NOMO-1 treated with DMSO at 0.1 percent for 48 hours (cell line): Measurements from ENCODE around the gene TPPP.
"Not testable (repeated sequence)": the region's sequence is repeated elsewhere in the genome, so short reads cannot be mapped to it uniquely, and the experiment has no call there.

Experiments
- DNase-seq: peaks from one replicate; lab custom pipeline; 2025; ENCODE audit not compliant: unreplicated experiment; lab: John Stamatoyannopoulos, UW

TPPP gene

GRCh38 chr5:694042-694431 lies 885 bp upstream of the TPPP start:
- not testable (repeated sequence) for DNase-seq

GRCh38 chr5:692529-693041 lies 567 bp downstream of the TPPP start:
- DNase-seq, result not testable (repeated sequence)

DNA sequence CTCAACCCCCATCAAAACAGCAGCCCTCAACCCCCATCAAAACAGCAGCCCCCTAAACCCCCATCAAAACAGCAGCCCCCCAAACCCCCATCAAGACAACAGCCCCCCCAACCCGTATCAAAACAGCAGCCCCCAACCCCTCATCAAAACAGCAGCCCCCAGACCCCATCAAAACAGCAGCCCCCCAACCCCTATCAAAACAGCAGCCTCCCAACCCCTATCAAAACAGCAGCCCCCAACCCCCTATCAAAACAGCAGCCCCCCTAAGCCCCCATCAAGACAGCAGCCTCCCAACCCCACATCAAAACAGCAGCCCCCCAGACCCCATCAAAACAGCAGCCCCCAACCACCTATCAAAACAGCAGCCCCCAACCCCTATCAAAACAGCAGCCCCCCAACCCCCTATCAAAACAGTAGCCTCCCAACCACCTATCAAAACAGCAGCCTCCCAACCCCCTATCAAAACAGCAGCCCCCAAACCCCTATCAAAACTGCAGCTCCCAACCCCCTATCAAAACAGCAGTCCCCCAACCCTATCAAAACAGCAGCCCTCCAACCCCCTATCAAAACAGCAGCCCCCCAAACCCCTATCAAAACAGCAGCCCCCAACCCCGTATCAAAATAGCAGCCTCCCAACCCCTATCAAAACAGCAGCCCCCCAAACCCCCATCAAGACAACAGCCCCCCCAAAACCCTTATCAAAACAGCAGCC lies 1.2 kb downstream of the TPPP start:
- DNase-seq, result no peak

DNA sequence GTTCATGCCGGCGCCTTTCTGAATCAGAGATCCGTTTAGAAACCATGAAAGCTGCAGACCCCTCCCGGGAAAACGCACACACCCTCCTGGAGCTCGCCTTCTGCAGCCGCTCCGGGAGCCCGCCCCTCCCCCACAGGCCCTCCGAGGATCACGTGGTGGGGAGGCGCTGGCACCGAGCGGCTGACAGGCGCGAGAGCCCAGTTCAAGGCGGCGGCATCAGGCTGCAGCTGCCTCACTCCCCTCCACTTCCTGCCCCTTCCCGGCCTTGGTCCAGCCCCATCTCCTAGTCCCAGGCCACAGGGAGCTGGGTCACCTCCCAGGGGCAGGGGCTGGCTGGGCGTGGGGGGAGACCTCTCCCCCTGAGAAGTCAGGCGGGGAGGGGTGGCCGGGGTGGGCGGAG lies 2.1 kb downstream of the TPPP start:
- DNase-seq, result not testable (repeated sequence)

GRCh38 chr5:690293-690692 lies 2.9 kb downstream of the TPPP start:
- not testable (repeated sequence) for DNase-seq

GRCh38 chr5:688348-689010 lies 4.7 kb downstream of the TPPP start:
- not testable (repeated sequence) for DNase-seq

DNA sequence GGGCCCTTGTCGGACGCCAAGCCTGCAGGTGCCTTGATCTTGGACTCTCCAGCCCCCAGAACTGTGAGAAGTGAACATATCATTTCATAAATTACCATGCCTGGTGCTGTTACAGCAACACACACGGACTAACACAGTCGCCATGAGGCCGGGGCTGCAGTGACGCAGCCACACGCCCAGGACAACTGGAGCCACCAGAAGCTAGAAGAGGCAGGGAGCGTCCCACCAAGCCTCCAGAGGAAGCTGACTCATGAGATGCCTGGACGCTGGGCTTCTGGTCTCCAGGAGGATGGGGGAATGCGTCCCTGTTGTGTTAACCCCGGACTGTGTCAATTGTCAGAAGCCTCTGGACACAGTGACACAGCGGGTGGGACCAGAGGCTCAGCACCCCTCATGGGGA lies 6.2 kb downstream of the TPPP start:
- not testable (repeated sequence) for DNase-seq

- not testable (repeated sequence) for DNase-seq
Measured at GRCh38 chr5:686172-686523, 7.0 kb downstream of the TPPP start.

GRCh38 chr5:685262-686171 lies 7.6 kb downstream of the TPPP start:
- no peak for DNase-seq

DNA sequence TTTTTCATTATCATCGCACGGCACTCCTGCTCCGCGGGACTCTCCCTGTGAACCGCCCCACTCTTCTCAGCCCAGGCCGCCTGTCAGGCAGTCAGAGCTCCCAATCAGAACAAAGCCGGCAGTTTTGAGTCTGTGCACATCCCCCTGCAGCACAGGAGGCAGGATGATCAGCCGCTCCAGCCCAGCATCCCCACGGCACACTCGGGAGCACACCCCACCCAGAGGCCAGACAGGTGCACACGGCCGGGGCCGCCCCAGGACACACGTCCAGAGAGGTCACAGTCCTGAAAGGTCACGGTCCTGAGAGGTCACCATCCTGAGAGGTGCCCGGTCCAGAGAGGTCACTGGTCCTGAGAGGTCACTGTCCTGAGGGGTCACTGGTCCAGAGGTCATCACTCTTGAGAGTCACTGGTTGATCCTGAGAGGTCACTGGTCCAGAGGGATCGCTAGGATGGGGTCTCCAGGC lies 8.4 kb downstream of the TPPP start:
- no peak for DNase-seq

- DNase-seq, result no peak
Measured at GRCh38 chr5:683551-684481, 9.3 kb downstream of the TPPP start.

DNA sequence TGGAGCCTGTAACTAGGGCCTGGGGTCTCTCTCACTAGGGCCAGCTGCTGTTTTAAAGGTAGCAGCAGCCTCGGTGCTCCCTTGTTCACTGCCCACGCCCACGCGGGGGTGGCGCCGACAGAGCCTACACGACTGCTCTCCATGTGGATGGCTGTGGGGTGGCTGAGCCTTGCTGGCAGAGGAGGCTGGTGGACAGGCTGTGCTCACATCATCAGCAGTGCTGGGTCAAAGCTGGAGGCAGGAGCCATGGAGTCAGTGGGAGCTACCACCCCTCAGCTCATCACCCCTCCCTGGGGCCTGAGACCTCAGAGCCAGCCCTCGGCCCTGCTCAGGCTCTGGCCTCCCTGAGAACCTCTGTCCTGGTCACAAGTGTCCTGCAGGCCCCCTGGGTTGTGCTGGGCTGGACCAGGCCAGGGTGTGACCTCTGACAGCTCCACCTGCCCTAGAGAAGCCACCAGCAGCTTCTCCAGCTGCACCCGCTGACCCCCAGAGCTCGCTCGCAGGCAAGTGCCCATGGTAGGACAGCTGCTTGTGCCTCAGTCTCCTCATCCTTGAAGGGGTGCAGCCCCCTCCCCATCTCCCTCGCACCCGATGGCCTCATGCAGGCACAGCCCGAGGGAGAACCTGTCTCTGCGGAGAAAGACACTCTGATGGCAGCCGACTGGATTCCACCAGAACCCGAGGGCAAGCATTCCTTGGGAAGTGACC lies 10.3 kb downstream of the TPPP start:
- not testable (repeated sequence) for DNase-seq

- not testable (repeated sequence) for DNase-seq
Measured at GRCh38 chr5:682216-682615, 10.9 kb downstream of the TPPP start.

GRCh38 chr5:681317-682191 lies 11.6 kb downstream of the TPPP start:
- not testable (repeated sequence) for DNase-seq

GRCh38 chr5:680836-681235 lies 12.3 kb downstream of the TPPP start:
- not testable (repeated sequence) for DNase-seq

- not testable (repeated sequence) for DNase-seq
Measured at GRCh38 chr5:680118-680795, 12.9 kb downstream of the TPPP start.

DNA sequence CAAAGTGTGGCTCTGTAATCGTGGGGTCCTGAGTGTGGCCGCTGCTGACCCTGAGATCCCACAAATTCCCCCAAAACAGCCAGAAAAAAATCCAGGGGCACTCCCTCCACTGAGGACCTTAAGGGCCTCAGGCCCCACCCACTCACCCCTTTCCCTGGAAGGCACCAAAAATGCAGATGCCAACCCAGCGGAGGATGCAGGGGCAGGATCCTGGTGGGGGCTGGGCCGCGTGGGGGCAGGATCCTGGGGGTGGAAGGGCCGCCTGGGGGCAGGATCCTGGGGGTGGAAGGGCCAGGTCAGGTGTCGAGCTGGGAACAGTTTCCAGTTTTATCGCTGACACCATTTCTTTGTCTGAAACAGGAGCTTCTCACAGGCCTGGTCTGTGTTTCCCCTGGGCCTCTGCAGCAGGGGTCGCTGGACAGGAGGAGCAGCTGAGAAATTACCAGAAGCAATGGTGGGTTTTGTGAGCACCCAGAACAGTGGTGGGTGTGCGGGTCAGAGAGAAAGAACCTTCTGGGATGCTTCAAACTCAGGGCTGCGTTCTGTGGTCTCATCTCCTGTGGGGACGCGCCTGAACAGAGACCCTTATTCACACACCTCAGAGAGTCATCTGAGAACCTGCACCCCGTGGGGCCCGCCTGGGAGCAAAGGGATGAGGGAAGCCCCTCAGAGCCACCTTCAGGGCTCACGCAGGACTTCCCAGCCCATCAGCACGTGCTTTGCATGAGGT lies 13.8 kb downstream of the TPPP start:
- not testable (repeated sequence) for DNase-seq
